SU-DHL-6 (cell line): Measurements from ENCODE around the gene TENM4.

Experiments
- CTCF ChIP-seq: fragments of 200-600 bp; sonication (generic); IDR thresholded peaks from one replicate; pipeline ENCODE4 v1.5.1; 2017; ENCODE audit warnings: antibody characterized with exemption, mild to moderate bottlenecking, low read length, moderate library complexity; ENCODE audit not compliant: insufficient read depth, poor library complexity, severe bottlenecking
- EZH2phosphoT487 ChIP-seq: fragments of 200-600 bp; sonication (generic), shearing (Covaris generic); conservative IDR thresholded peaks from 2 replicates; pipeline ENCODE4 v1.6.1; 2018; ENCODE audit warnings: mild to moderate bottlenecking, antibody characterized with exemption, low read length, moderate library complexity, mixed read lengths

DNA sequence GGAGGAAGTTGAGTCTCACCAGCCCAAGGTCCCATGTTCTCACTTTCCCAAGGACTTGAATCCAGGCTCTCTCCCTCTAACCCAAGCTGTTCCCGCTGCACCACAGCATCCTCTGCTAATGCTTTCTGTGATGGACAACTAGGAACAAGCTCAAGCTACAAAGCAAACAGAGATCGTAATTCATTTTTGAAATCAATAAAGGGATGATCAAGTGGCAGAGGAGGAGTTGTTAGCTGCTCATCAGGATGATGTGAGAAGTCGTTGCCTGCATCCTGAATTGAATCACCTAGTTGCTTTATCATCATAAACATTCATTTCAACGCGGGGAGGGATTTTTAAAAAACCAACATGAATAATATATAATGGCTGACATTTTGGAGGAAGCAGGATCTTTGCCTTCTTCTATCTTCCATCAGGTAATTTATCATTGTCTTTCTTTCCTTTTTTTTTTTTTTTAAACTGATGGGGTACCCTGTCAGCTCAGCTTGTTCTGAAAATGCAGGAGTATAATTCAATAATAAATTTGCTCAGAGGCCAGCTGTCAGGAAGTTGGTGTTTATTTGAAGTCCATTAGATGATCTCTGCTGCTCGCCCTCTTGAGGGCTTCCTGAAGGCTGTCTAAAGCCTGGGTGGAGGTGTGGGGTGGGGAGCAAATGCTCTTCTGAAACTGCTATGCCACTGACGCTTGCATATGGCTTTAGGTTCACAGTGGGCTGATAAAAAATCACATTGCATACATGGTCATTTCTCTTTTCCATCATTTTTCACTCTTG, 691.7 kb downstream of the TENM4 start:
- TF ChIP-seq CTCF (no peak), EZH2phosphoT487 (no peak)
